Glutamatergic neuron (in vitro differentiated cells): ENCODE data around the gene CNIH3. TPM values are rescaled to one million over a fixed set of nuclear protein-coding genes. Genes with fewer than 3 reads are reported as not detected.

ENCODE experiments used
- DNase-seq: peaks from one replicate; pipeline ENCODE4 v3.0.0; 2022
- H3K27ac Mint-ChIP-seq: one replicate; pipeline ENCODE4 v1.8.0; 2020; ENCODE audit warnings: mild to moderate bottlenecking, mixed read lengths, inconsistent platforms; ENCODE audit not compliant: unreplicated experiment
- H3K27me3 Mint-ChIP-seq: one replicate; pipeline ENCODE4 v1.8.0; 2020; ENCODE audit warnings: mild to moderate bottlenecking, moderate library complexity, mixed read lengths, inconsistent platforms; ENCODE audit not compliant: unreplicated experiment
- H3K36me3 Mint-ChIP-seq: one replicate; pipeline ENCODE4 v1.8.0; 2020; ENCODE audit warnings: mild to moderate bottlenecking, mixed read lengths, inconsistent platforms; ENCODE audit not compliant: unreplicated experiment
- H3K4me1 Mint-ChIP-seq: one replicate; pipeline ENCODE4 v1.8.0; 2020; ENCODE audit warnings: mild to moderate bottlenecking, low read depth, mixed read lengths, inconsistent platforms; ENCODE audit not compliant: unreplicated experiment
- H3K4me3 Mint-ChIP-seq: one replicate; pipeline ENCODE4 v1.8.0; 2020; ENCODE audit warnings: mild to moderate bottlenecking, mixed read lengths, inconsistent platforms; ENCODE audit not compliant: unreplicated experiment
- H3K9me3 Mint-ChIP-seq: one replicate; pipeline ENCODE4 v1.8.0; 2020; ENCODE audit warnings: mild to moderate bottlenecking, moderate library complexity, mixed read lengths, inconsistent platforms; ENCODE audit not compliant: unreplicated experiment
- CTCF ChIP-seq: fragments of 200-600 bp; sonication (generic); IDR thresholded peaks from one replicate; pipeline ENCODE4 v1.5.0; 2021; ENCODE audit not compliant: partially characterized antibody, unreplicated experiment
- total RNA-seq: library from RNA; stranded (reverse); fragmentation: NEBNext Ultra II Directional; extraction: Animal tissue kit (Norgen Biotek cat#: 25700); gene quantifications from one replicate; pipeline ENCODE4 v1.2.1, GENCODE V29; 2021; ENCODE audit not compliant: unreplicated experiment

CNIH3 gene
- total RNA-seq, 1 donor from 2014 or later = 4.4 TPM

DNA sequence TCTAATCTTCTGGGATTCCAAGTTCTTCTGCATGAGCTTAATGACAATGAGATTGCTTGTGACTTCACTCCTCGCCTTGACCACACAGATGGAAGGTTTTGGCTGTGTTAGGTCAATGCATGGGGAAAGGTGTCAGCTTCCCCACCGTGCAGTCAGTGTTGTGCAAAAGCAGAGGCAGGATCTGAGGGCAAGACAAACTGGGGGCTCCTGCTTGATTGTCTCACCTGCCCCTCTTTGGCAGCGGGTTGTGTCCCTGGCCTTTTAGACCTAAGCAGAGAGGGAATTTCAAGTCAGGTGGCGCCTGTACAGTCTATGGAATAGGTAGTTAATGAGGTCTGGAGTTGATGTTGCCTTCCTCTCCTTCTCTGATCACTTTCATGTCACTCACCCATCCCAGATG, 150.1 kb downstream of the CNIH3 start:
- DNase-seq = no peak
- no peak for TF ChIP-seq CTCF
- H3K9me3 Mint-ChIP-seq = no peaks in the 10 kb centered on the region
- no peaks in the 10 kb centered on the region for H3K36me3 Mint-ChIP-seq
- peaks cover 2% of the 10 kb centered on the region for H3K4me1 Mint-ChIP-seq
- H3K4me3 Mint-ChIP-seq = no peak overlapping the region
- no peaks in the 10 kb centered on the region for H3K27me3 Mint-ChIP-seq
- H3K27ac Mint-ChIP-seq = no peak overlapping the region

DNA sequence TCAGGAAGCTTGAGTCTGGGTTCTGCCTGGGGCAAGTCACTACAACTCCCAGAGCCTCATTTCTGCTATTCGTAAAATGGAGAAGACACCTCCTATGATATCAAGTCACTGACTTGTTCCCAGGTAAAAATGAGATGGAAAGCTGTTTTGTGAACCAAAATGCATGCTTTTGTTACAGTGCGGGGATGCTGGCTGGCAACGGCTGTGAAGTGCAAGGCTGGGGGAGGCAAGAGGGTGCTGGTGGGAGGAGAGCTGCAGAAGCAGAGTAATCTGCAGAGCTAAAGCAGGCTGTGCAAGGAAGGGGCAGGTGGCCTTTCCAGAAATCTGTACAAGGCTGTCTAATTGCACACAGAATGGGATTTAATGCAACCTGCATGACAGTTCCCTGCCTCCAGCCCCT, 150.9 kb downstream of the CNIH3 start:
- peaks cover 2% of the 10 kb centered on the region for H3K27me3 Mint-ChIP-seq
- TF ChIP-seq CTCF = no peak
- H3K27ac Mint-ChIP-seq = no peak overlapping the region
- no peaks in the 10 kb centered on the region for H3K36me3 Mint-ChIP-seq
- no peak for DNase-seq
- no peak overlapping the region for H3K4me3 Mint-ChIP-seq
- H3K4me1 Mint-ChIP-seq = peaks cover 2% of the 10 kb centered on the region
- no peaks in the 10 kb centered on the region for H3K9me3 Mint-ChIP-seq

DNA sequence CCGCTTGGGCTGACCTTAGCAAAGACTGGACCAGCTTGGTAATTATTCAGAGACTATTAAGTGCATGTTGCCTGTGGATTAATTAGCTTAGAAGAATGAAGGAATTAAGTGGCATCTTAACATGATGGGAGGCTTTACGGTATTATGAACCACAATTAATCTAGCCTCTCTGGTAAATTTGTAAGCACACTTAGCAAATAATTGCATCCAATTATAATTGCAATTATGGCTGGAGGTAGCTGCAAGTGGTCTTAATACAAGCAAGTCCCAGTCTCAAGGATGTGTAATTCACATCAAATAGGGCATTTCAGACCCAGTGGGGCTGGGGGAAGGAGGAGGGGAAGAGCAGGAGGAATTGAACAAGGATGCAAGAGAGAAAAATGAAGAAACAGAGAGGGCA, 151.6 kb downstream of the CNIH3 start:
- no peak for DNase-seq
- H3K27me3 Mint-ChIP-seq = peaks cover 2% of the 10 kb centered on the region
- H3K27ac Mint-ChIP-seq = no peak overlapping the region
- H3K4me3 Mint-ChIP-seq = no peak overlapping the region
- H3K4me1 Mint-ChIP-seq = peaks cover 2% of the 10 kb centered on the region
- H3K9me3 Mint-ChIP-seq = no peaks in the 10 kb centered on the region
- no peaks in the 10 kb centered on the region for H3K36me3 Mint-ChIP-seq
- TF ChIP-seq CTCF = no peak

DNA sequence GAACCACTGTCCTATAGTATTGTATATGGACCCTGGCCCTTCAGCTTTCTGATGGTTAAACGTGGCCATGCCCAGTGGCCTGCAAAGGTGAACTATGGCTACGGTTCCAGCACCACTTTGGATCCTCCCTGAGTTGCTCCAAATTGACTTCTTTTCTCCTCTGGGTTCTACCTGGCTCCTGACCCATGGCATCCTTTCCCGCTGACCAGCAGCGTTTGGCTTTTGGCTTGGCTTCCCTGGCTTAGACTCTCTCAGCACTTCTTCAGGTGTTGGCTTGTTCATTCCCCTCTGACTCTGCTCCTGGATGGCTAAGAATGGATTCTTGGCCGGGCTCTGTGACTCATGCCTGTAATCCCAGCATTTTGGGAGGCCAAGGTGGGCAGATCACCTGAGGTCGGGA, 152.9 kb downstream of the CNIH3 start:
- TF ChIP-seq CTCF = no peak
- Mint-ChIP-seq H3K4me1 (peaks cover 2% of the 10 kb centered on the region), H3K36me3 (no peaks in the 10 kb centered on the region), H3K27me3 (peaks cover 2% of the 10 kb centered on the region), H3K4me3 (no peak overlapping the region), H3K27ac (no peak overlapping the region), H3K9me3 (no peaks in the 10 kb centered on the region)
- no peak for DNase-seq

DNA sequence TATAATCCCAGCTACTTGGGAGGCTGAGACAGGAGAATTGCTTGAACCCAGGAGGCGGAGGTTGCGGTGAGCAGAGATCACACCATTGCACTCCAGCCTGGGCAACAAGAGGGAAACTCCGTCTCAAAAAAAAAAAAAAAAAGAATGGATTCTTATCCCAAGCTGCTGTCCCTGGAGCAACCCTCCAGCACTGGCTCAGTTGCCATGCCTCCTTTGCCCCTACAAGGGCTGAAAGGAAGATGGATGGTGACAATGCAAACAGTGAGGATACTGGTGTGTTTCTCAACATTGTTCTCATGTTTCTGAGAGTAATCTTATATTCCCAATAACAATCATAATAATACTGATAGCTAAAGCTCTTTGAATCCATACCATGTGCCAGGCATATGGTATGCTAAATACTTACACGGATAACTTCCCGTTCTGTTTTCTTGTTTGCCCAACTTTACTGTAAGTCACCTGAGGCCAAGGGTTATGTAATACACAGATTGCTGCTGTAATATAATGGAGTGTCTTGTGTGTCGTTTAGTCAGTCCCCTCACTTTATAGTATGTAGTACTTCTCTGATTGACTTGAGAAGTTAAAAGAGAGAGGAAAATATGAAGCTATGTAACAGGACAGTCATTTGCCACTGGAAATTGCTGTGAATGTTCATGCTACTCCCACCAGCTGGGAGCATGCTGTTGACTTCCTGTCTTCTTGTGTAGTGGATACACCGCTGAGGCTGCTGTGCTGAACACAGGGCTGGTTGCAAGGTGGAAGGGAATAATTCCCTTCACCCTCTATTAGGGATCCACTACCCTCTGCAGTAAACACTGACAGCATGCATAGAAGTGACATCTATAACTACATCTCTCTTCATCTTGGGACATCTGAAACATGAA, 153.6 kb downstream of the CNIH3 start:
- H3K9me3 Mint-ChIP-seq = no peaks in the 10 kb centered on the region
- peaks cover 2% of the 10 kb centered on the region for H3K4me1 Mint-ChIP-seq
- H3K4me3 Mint-ChIP-seq = no peak overlapping the region
- no peaks in the 10 kb centered on the region for H3K36me3 Mint-ChIP-seq
- no peak for TF ChIP-seq CTCF
- H3K27me3 Mint-ChIP-seq = peaks cover 2% of the 10 kb centered on the region
- no peak for DNase-seq
- H3K27ac Mint-ChIP-seq = no peak overlapping the region
